SKM-1 (cell line): Measurements from ENCODE around the gene DLL1.

Experiments
- DNase-seq: peaks from one replicate; lab custom pipeline; 2025; ENCODE audit not compliant: unreplicated experiment; lab: John Stamatoyannopoulos, UW

DLL1 gene

DNA sequence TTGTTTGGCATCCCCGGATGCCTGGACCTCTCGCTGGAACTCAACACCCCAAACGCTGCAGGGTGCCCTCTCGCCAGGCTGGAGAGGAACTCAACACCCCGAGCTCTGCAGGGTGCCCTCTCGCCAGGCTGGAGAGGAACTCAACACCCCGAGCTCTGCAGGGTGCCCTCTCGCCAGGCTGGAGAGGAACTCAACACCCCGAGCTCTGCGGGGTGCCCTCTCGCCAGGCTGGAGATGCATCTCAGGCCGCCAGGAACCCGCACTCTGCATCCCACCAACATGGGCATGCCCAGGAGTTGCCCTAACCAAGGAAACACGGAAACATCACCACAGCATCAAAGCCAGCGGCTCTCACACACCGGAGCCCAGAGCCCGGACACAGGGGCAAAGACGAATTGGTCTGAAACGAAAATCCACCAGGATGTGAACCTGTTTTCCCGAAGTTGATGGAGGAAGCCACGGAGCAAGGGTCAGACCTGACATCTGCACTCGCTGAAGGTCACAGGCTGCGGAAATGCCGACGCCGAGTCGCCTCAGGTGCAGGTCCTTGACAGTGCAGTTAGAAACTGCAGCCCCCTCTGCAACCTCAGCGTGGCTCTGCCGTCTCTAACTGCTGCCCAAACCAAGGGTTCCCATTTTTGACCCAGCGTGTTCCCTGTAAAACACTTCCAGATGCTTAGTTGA lies 37.5 kb downstream of the DLL1 start:
- DNase-seq = no peak

DNA sequence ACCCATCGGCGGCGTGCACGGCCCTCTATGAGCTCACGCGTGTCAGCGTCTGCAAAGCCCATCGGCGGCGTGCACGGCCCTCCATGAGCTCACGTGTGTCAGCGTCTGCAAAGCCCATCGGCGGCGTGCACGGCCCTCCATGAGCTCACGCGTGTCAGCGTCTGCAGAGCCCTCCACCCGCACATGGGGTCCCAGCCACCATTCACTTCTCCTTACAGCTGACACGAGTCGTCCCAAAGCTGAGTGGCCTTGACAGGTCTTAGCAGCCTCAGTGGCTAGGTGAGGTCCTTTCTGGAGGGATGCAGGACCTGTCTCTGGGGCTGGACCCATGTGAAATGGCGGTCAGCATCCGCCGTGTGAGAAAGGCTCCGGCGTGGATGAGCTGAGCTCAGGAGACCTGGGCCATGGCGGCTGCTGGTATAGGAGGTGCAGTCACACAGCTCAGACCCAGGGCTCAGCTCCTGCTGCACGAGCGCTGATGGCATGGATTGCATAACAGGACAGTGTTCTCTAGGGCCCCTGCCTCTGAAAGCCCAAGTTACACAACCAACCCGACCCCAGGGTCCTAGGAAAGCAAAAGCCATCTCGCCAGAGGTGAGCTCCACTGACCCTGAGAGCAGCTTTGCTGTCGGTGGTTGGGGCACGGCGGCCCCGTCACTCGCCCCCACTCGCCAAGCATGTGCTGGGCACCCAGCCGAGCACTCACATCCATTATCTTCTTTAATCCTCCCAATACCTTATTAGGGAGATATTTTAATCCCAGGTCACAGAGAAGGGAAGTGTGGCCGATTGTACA lies 38.9 kb downstream of the DLL1 start:
- DNase-seq = no peak

DNA sequence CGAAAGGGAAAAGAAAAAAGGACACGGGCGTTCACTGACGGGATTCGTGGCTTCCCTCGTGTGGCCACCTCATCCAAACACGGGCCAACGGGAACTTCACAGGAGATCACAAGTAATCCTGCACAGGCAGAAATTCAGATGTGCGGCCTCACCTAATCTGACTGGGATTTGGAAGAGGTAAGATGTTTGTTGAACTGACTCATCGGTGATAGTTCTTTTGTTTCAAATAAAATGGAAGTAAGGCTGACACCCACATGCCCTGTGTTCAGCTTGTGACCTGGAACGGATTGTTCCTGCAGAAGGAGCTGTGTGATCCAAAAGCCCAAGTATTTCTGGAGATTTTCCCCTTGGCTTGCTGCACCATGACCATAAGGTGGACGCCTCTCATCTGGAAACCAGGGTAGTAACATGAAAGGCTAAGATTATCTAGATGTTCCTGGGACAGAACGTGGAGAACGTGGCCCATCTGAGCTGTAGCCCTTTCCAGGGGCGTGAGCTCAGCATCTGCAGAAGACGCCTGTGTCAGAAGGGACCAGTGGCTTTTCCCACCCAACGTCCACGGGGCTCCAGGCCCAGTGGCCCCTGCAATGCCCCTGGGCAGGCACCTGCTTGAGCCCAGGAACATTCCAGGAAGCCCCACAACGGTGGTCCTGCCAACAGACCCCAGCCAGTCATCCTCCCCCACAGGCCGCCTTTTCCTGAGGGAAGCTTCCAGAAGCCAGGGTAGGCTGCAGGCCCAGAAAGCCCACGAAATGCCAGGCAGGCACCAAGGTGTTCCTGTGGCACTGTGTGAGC lies 39.7 kb downstream of the DLL1 start:
- no peak for DNase-seq

DNA sequence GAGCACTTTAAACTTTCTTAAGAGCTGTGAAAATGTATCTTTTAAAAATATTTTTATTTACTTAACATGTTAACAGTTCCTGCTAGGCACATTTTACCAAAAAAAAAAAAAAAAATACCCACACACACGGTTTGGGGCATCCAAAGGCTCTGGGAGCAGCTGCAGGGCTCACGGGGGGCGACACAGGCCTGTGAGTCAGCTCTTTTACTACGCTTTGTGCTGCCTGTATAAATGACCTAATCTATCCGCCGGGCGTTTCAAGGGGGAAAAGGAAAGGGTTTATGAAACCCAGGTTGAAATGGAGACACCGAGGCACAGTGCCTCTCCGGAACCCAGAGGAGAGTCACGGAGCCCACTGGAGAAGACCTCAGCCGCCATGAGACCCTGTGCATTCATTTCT lies 40.4 kb downstream of the DLL1 start:
- DNase-seq = no peak

DNA sequence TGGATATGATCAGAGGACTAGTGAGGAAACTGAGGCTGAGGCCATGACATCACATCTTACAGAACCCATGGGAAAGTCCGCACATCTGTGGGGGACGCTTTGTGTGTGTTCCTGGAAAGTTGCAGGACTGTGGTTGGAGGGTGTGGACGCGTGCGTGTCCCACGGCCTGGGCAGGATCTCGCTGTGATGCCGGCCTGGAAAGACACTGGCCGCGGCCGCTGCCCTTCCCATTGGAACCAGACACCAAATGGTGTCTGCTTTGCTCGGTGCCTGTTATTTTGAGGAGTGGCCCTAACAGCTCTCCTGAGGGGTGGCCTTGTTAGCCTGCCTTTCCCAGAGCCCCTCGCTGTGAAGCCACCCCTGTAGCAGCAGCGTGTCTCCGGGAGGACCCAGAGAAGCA lies 41.1 kb downstream of the DLL1 start:
- DNase-seq = no peak

DNA sequence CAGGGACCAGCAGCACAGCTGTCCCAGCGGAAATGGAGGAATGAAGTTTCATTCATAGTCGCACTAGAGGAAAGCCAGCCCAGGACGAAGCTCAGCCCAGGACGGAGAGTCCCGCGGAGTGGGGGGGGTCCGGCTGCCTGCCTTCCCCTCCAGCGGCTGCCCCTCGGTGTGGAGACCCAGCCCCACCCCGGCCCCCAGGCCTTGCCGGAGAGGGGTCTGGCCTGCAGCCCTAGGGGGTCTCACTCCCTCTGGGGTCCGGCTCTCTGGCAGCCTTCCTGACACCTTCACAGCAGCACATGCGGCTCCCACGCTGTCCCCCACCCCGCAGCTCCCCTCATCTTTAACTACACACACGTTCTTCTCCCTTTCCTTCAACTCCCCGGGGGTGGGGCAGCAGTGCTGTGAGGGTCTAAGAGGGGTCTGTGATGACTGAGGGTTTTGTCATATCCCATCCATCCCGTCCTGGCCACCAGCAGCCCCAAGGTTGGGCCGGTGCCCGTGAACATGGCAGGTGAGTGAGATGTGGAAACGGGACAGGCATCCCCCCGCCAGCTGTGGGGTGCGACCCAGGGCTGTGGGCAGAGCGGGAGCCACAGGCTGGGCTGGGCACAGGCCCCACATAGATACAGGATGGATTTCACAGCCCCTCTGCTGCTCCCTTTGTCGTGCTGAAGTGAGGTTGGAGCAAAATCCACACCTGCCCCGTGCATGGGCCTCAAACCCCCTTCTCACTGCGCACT lies 41.8 kb downstream of the DLL1 start:
- DNase-seq = no peak

DNA sequence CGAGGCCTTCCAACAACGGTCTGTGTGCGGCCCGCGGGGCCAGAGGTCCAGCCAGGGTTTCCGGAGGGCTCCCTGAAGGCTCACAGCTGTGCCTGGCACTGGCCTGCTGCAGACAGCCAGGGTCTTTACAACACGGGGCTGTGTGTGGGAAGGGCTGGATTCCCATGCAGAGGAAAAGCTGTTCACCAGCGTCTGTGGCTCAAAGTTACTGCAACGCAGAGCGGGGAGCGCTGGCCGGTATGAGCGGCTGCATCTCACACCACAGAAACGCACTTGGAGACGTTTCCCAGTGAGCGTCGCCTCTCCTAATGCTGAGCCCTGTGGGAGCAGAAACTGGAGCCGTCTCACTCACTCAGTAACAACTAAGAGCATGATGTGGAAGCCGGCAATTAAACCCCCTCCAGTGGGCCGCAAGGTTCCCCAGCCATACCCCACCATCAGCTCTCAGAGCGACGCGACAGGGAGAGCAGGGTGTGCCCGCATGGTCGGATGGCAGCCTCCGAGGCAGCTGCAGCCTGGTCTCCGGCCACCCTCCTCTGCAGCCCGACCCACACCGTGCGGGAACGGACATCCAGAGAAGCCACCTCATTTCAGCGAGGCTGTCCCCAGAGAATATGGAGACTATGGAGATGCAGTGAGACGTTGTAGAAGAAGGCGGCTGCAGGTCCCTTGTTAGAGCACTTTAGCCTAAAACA lies 42.6 kb downstream of the DLL1 start:
- DNase-seq = no peak

DNA sequence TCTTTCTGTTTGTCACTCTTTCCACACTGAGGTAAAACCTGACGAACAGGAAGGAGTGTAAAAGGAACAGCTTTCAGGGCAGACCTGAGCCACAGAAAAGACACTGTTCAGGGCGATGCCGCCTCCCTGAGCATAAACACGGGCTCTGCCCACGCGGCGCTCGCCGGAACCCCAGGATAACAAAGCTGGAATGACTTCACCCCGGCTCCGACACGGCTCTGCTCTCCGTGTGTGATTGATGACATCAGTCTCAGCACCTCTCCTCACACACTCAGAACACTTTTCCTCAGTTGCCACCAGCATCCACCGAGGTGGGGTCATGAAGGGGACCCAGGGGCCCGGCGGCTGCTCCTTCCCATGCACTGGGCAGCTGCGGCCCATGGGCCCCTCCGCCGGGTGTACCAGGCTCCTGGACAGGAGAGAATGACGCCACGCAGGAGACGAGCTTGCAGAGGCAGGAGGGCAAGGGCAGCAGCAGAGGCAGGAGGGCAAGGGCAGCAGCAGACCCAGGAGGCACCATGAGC lies 43.6 kb downstream of the DLL1 start:
- DNase-seq = no peak

DNA sequence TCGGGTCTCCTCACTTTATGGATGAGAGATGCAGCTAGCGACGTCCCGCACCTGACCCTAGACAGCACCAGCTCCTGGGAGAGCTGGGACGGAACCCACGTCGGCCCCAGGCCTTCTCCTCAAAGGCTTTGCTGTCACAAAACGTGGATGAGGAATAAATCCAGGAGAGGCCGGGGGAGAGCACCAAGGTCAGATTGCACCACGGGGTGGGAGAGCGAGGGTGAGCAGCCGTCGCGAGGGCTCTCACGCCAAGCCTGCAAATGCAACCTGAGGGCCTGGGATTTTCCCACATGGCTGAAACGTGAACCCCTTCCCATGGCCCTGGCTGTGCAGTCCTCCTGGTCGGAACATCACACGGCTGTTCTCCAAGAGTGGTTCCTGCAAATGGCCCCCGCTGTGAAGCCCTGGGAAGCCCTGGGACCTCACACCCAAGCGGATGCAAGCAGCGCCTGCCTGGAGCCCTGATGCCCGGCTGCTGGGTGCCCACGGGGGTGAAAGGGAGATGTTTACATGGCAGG lies 45.3 kb downstream of the DLL1 start:
- no peak for DNase-seq

DNA sequence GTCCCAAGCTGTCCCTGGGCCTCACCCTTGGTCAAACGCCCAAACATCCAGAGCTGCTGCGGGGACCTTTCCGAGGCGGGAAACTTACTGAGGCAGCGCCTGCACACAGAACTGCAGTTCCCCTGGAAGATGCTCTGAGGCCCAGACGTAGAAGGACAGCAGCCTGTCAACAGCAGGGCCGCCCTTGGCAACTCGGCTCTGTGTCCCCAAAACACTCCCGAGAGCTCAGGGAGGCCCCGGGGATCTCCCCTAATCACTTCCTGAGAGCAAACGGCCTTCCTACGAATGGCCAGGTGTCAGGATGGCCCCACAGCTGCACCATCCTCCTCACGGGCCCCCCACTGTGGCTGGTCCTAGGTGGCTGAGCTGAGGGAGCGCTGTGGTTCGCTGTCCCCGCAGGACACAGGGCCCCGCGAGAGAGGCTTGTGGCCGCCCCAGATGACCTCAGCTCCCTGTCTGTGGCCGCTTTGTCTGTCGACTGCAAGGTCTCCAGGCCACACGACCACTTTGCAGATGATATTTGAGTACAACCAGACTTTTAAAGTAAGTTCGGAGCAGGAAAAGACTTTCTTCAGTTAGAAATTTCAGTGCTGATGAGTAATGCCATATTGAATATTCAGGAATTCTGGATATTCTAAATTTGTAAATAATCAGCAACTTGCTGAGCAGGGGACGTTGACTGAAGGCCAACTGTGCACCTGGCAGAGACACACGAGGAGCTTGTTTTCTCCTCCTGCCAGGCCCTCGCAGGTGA lies 46.0 kb downstream of the DLL1 start:
- DNase-seq = no peak

DNA sequence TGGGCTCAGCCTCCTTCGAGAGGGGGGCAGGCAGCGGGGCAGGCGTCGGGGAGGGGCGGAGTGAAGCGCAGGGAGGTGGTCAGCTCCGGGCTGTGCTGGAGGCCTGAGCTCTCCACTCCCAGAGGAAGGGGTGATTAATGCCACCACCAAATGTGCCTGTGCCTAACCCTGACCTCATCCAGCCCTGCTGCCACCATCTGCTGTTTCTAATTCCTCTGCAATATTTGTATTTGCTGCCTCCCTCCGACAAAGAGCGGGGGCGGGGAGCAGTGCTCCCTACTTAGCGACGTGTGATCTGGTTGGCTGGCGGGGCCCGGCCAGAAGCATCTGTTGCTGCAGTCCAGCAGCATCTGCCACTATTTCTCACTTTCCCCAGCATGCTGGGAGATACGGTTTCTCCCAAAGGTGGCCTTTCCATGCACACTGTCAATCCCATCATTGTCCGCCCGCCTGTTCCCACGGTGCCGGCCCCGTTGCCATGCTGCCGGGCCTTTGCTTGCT lies 47.0 kb downstream of the DLL1 start:
- DNase-seq = no peak

DNA sequence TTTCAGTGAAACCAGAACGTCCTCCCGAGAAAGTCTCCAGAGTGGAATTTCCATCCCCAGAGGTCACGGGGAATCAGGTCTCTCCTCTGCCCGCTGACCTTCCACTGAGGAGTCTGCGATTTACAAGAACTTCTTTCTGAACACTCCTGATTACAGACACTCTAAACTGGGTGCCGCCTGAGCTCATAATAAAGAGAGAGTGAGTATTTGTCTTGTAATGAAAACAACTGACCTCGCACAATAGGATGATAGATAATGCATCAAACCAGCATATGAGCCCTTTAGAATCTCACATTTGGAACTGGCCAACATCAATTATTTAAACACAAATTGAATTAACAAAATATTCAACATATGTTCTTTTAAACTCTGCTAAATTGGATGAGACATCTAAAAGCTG lies 47.5 kb downstream of the DLL1 start:
- DNase-seq = no peak

DNA sequence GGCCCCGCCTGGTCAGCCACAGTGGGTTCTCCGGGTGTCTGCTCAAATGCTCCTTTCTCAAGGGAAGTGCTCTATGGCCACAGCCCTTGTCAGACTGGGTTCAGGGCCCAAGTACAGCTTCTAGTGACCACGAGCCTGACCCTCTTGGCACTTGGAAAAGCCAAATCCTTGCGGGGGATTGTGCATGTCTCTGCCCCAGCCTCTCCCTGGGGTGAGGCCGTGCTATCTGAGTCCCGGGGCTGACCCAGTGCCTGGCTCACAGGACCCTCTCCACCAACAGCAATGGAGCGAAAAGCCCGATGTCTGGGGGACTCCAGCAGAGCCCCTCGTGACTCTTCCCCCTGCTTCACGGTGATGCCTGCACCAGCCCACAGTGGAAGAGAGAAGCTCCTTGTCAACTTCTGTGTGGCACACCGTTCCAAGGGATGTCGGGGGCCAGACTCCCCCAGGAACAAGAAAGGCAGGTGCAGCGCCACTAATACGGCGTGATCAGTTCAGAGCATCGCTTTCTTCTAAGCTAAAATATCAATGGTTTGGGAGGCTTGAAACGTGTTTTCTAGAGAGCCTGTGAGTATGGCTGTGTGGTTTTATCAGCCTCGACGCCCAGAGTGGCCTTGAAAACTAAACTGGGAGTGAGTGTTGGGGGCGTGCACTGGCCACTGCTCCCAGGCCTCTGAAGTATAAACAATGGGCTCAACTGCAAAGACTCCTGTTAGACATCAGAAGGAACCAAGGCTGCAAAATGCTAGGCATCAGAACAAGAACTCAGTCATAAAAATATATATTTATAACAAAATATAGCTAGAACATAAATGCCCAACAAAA lies 51.9 kb downstream of the DLL1 start:
- DNase-seq = no peak

DNA sequence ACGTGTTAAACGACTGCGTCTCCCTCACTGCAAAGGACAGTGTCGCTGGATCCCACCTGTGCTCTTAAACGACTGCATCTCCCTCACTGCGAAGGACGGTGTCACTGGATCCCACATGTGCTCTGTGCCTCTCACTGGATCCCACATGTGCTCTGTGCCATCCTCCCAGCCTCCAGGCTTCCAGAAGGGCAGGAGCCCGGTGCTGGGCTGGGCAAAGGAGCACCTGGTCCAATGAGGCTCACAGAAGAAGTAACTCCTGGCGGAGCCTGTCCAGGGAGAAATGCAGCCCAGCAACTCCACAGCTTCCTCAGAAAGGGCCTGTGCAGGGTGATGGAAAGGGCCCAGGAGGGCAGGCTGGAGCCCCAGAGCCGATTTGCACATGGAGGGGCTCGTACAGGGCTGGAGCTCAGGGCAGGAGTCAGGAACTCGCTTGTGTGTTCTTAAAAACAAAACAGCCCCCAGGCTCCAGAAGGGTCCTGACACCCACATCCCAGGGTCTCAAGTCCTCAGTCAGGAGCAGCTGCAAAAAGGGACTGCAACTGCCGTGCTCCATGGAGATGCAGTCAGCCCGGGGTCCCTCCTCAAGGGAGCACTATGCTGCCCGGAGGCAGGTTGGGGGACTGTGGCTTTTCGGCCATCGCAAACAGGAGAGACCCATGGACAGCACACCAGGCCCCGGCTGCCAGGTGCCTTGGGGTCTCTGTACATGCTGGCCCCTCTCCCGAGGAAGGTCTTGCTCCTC lies 52.7 kb downstream of the DLL1 start:
- DNase-seq = no peak

DNA sequence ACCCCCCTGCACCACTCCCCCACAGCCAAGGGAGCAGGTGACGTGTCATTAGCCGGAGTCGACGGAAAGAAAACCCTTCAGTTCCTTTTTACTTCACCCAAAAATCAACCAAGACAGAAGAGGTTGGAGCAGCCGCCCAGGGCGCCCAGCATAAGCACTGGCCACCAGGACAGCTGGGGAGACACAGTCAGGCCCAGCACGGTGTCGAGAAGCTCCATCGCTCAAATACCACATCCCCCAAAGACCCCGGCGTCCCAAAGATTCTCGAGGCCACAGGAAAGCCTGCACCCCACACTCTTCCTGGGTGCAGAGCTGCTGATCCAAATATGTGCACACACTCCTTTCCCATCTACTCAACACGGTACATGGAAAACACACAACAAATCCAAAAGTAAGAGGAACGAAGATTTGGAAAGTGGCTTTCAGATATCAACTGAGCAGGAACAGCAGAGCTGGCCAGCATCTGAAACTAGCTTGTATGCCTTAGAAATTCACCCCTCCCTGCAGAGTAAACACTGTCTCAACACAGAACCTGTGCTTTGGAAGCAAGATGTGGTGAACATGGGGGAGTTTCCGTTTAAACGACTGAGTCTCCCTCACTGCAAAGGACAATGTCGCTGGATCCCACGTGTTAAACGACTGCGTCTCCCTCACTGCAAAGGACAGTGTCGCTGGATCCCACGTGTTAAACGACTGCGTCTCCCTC lies 54.6 kb downstream of the DLL1 start:
- DNase-seq = no peak

DNA sequence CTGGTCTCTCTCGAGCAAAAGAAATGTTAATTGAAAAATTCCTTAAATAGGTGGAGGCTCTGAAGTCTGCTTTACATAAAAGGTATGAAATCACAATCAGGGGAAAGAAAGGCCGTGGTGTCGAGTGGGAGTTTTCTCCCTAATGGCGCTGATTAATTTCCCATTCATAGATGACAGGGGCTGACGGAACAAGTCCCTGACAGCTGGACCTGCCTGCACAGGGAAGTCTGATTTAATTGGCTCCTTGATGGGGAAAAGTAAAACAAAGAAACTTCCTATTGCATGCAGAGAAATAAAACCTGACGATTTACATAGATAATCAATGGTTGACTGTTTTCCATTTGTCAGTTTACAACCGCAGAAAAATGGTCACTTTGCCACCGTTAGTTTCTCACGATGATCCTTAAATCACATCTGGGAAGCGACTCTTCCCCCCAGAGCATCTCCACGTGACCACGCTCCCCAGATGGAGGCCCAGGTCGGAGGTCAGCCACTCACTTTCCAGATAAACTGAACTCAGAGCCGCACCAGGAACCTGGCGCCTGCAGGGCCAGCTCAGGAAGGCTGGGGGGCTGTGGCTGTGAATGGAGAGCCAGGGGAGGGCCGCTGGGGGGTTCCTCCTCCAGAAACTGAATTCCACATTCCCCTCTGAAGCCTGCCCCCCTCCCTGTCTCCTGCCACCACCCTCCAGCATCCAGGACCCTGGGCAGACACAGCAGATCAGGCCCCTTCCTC lies 55.3 kb downstream of the DLL1 start:
- no peak for DNase-seq
